HuH-7 (cell line): ENCODE results near the gene DTNB.
"Not testable (repeated sequence)": the region's sequence is repeated elsewhere in the genome, so short reads cannot be mapped to it uniquely, and the experiment has no call there.

Source experiments
- DNase-seq: peaks from one replicate; pipeline ENCODE4 v3.0.0; 2011; ENCODE audit warnings: low spot score

The DTNB gene

GRCh38 chr2:25673300-25674076 lies at the start of gene DTNB:
Gene DTNB (minus strand): TSS chr2:25673577. CDS start chr2:25652660, 20,917 bp downstream.
- peak; percentile 73 for DNase-seq

GRCh38 chr2:25722224-25722623 lies 48.8 kb upstream of the DTNB start:
- no peak for DNase-seq

- DNase-seq: no peak
Measured at GRCh38 chr2:25720575-25720974, 47.2 kb upstream of the DTNB start.

- peak; percentile 45 for DNase-seq
Measured at GRCh38 chr2:25714740-25715139, 41.4 kb upstream of the DTNB start.

- DNase-seq: no peak
Measured at GRCh38 chr2:25712455-25712854, 39.1 kb upstream of the DTNB start.

- no peak for DNase-seq
Measured at GRCh38 chr2:25711675-25712354, 38.4 kb upstream of the DTNB start.

- DNase-seq: no peak
Measured at GRCh38 chr2:25710750-25711149, 37.4 kb upstream of the DTNB start.

- DNase-seq: no peak
Measured at GRCh38 chr2:25709349-25709748, 36.0 kb upstream of the DTNB start.

- no peak for DNase-seq
Measured at GRCh38 chr2:25707927-25708590, 34.7 kb upstream of the DTNB start.

GRCh38 chr2:25705575-25705974 lies 32.2 kb upstream of the DTNB start:
- not testable (repeated sequence) for DNase-seq

- DNase-seq: no peak
Measured at GRCh38 chr2:25701801-25702200, 28.4 kb upstream of the DTNB start.

- peak; percentile 63 for DNase-seq
Measured at GRCh38 chr2:25700221-25700660, 26.9 kb upstream of the DTNB start.

- no peak for DNase-seq
Measured at GRCh38 chr2:25699216-25699615, 25.8 kb upstream of the DTNB start.

GRCh38 chr2:25698752-25699151 lies 25.4 kb upstream of the DTNB start:
- DNase-seq: no peak

GRCh38 chr2:25697559-25698341 lies 24.4 kb upstream of the DTNB start:
- no peak for DNase-seq

GRCh38 chr2:25692737-25693445 lies 19.5 kb upstream of the DTNB start:
- DNase-seq: no peak

GRCh38 chr2:25692143-25692542 lies 18.8 kb upstream of the DTNB start:
- DNase-seq: no peak

GRCh38 chr2:25690058-25690457 lies 16.7 kb upstream of the DTNB start:
- DNase-seq: no peak

GRCh38 chr2:25688236-25688635 lies 14.9 kb upstream of the DTNB start:
- no peak for DNase-seq

GRCh38 chr2:25685741-25686140 lies 12.4 kb upstream of the DTNB start:
- no peak for DNase-seq
